NCI-H1092 treated with DMSO at 0.1 percent for 48 hours (cell line): ENCODE measurements around the gene ALDH4A1.

Experiments used
- DNase-seq: peaks from one replicate; lab custom pipeline; 2025; lab: John Stamatoyannopoulos, UW

ALDH4A1 gene

DNA sequence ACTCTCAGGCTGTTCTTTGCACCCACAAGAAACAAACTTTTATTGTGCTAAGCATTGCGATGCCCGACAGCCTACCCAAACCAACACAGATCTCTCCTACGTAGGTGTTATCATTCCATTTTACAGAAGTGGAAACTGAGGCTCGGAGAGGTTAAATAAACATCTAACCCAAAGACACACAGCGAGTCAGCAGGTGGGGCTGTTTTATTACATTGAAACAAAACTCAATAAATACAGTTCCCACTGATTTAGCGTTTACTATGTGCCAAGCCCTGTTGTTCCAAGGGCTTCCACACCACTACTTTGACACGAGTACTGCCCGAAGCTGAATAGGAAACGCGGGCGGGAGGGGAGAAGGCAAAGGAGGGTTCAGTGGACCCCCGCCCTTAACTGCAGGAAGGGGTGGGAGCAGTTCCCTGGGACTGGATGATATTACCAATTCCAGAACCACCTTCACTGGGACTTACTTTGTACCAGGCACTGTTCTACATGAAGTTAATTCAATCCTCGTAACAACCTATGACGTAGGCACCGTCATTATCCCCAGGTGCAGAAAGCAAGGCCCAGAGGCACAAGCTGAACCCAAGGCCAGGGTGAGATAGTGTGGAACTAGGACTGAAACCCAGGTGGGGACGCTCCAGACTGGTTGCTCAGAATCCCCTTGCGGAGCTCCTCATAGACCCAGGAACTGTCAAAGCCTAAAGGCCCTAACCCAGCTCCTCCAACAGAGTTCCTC is 19.3 kb upstream of the ALDH4A1 start:
- DNase-seq, result no peak

DNA sequence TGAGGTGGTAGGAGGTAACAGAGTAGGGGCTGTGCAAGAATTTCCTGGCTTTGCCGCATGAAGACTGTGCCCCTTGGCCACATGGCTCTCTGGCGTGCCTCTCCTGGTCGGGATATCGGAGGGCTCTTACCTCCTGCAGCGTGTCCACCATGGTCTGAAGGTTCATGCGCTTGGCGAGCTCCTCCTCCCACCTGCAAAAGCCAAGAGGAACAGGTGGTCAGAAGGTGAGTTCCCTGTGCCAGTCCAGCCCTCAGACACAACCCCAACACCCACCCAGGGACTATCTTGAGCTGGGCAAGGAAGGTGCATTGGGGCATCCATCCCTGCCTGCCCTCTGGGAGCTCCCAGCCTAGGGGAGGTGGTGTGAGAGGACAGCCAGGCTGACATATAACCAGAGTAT is 18.6 kb upstream of the ALDH4A1 start:
- no peak for DNase-seq

DNA sequence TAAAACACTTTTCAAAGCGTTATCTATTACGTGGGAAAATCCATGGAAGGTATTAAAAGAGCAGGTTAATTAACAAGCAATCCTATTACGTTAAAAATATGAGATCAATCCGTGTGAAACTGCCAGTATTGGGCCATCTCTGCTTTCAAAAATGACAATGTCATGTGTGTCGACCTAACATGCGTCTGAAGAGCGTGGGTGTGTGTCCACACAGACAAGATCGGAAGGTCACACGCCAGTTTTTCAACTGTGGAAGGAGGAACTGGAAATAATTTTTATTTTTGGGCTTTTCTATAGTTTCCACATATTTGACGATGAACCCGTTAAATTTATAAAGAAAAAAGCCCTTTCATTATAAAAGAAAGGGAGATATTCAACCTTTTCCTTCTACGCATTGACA is 17.6 kb upstream of the ALDH4A1 start:
- no peak for DNase-seq

DNA sequence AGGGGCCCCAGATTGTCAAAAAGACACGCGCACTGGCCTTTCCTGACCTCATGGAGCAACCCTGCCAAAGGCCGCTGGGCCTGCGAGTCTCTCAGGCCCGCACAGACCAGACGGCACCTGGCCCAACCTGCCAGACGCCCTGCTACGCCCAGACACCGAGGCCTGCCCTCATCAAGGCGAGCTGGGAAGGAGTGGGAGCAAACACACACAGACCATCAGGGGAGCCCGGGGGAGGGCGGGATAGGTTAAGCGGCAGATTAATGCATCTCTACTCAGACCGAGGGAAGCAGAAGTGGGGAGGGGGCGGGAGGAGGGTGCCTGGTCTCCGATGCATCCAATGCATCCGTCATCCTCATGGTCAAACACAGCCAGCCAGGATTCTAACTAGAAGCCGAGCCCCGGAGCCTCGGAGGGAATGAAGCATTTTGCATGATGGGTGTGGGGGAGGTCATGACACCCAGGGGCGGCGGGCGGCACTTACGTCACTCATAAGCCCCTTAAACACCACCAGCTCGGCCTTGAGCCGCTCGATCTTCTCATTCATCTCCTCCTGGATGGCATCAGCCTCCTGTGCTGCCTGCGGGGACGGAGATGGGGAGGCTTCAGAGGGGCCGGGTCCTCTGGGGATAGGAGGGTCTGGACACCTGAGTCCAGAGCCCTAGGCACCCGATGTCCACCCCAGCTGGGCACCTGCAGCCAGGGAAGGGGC is 17.0 kb upstream of the ALDH4A1 start:
- DNase-seq, result no peak

DNA sequence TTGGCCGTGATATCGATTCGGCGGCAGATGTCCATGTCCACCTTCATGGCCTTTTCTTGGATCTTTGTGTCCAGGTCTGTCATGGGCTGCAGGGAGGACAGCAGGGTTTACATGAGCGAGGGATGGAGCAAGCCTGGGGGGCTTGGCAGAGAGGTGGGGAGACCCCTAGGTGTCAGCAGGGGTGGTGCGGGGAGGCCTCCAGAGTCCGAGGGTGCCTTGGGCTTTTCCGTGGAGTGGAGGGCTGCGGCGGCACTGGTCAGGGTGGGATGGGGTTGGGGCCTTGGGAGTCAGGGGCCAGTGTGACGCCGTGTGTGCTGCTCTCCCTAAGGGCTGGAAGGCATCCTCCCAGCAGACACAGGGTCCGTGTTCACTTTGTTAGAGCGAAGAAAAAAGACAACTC is 16.1 kb upstream of the ALDH4A1 start:
- DNase-seq, result no peak

DNA sequence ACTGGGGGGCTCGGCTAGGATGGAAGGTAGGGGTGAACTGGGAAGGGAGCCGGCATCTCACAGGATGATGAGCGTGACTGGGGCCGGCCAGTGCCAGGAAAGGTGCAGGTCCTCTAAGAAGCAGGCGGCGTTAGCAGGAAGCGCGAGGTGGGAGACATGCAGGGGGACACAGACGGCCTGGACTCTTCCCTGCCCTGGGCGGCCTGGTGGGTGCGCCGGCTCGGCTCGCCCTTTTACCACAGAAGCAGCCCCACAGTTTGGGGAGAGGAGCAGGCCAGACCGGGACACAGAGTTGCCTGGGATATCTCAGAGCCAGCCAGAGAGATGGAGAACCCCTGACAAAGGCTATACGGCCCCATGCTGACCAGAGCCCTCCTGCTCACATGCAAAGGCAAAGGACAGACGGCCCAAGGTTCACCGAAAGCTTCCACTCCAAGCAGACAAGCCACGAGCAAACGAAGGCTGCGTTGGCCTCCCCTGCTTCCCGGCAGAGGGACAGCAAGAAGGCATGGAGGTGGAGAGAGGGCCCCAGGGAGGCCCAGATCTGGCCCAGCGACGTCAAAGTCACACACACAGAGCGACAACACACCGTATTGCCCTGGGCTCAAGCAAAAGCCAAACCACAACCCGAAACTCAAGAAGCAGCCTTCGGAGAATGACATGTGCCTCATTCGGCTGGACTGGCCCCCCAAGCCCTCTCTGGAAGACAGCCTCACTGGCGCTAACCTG is 14.9 kb upstream of the ALDH4A1 start:
- no peak for DNase-seq

DNA sequence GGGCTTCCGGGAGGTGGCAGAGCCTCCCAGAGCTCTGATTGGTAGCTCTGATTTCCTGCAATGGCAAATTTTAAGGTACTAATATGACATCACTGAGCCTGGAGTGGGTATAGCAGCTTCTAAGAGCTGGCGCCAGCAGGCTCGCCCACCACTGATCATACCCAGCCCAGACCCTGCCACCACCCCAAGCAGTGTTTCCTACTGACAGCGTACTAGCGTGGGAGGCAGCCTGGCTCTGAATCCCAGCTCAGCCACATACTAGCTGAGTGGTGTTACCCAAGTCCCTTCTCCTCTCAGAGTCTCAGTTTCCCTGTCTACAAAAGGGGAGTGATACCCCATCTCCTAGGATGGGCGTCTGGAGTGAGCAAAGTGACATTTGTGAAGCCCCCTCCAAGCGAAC is 13.0 kb upstream of the ALDH4A1 start:
- DNase-seq, result no peak

DNA sequence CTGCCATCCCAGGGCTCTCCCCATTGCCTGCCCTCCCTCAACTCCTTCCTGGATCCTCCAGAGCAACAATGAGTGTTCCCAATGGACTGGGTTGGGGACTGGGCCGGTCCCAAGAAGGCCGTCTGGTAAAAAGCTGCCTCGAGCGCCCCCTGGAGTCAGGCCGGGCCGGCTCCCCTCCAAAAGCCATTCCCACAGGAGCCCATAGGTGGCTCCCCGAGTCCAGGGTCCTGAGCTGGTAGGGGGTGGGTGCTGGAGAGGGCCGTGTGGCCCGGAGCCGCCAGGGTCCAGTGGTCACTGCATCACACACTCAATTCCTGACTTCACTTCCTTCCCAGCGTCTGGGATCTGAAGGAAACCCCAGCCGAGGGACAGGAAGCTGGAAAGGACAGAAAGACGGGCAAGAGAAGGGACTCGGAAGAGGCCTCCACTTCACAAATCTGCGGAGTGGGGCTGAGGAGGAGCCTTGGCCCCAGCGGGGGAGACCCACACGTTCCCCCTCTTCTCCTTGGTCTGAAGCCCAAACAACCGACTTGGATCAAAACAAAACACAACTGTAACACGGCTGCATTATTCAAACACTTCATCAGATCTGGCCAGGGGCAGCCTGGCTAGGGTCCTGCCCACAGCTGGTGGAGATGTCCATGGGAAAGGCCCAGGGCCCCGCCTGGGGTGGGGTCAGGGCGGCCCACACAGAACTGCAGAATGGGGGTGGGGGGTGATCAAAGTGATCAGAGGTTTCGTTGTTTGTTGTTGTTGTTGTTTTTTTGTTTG is 10.9 kb upstream of the ALDH4A1 start:
- DNase-seq, result peak; percentile 68

DNA sequence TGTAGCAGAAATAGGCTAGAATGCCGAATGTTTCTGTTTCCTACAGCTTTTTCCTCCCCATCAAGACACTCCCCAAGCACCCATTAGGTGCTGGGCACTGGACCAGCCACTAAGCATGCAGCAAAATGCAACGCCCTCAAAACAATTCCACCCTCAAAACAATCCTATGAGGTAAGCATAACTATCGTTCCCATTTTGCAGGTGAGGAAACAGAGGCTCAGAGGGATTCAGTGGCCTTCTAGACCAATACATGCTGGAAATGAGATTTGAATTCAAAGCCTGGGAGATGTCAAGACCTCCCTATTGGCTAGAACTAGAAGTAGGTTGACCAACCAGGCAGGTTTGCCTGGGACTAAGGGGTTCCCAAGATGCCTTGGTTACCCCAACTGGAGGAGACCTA is 10.2 kb upstream of the ALDH4A1 start:
- DNase-seq, result no peak

DNA sequence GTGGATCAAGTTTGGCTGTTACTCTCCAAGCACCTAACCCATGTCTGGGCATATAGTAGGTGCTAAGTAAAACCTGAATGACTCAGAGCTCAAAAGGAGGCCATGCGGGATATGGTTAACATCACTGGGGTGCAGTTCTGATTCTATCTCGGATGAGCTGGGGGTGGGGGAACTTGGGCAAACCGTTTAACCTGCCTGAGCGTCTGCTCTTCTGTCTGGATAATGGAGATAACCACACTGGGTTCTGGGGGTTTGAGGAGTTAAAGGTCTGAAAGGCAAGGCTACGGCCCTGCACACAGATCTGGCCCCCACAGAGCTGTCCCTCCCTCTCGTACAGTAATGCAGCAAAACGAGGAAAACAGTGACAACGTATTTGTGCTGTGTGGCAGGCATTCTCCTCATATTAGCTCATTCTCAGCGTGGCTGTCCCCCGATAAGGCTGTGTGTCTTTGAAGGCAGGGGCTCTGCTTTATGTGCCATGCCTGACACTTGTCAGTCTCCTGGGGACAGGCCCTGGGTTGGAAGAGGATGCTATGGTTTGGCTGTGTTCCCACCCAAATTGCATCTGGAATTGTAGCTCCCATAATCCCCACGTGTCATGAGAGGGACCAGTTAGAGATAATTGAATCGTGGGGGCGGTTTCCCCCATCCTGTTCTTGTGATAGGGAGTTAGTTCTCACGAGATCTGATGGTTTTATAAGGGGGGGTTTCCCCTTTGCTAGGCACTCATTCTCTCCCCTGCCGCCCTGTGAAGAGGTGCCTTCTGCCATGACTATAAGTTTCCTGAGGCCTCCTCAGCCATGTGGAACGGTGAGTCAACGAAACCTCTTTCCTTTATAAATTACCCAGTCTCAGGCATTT is 6.8 kb upstream of the ALDH4A1 start:
- no peak for DNase-seq

DNA sequence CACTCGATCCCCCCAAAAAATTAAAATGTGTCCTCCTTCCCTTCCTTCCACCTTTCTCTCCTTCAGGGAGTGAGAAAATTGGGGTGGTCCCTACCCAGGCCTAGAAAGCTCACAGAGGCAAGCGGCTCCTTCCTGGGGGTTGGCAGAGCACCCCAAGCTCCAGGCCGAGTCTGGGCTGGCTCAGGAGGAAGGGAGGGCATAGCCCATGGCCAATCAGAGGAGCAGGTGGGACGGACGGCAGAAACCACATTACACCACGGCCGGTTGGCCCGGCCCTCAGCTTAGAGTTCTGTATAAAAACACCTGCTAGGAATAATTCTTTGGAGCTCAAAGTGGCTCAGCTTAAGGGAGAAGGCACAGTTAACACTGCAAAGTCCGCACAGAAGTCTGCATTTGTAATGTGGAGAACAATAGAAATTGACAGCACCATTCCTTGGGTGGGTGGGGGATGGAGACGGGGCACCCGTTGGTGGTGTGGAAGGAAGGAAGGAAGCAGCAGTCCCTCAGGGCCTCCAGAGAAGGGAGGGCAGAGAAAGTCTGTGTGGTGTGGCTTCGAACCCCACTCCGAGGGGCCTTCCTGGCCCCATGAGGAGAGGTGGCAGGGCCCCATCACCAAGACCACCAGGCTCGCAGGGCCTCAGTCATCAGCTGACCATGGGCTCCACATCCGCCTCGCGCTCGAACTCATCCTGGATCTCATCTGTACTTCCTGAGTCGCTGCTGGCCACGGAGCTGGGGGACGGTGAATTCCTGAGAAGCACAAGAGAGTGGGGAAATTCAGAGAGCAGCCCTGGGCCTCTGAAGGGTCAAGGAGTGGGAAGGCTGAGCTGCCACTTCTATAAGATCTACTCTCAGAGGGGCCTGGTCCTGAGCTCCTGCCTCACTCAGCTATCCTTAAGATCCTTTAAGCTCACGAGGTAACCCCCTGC is 5.8 kb upstream of the ALDH4A1 start:
- no peak for DNase-seq

DNA sequence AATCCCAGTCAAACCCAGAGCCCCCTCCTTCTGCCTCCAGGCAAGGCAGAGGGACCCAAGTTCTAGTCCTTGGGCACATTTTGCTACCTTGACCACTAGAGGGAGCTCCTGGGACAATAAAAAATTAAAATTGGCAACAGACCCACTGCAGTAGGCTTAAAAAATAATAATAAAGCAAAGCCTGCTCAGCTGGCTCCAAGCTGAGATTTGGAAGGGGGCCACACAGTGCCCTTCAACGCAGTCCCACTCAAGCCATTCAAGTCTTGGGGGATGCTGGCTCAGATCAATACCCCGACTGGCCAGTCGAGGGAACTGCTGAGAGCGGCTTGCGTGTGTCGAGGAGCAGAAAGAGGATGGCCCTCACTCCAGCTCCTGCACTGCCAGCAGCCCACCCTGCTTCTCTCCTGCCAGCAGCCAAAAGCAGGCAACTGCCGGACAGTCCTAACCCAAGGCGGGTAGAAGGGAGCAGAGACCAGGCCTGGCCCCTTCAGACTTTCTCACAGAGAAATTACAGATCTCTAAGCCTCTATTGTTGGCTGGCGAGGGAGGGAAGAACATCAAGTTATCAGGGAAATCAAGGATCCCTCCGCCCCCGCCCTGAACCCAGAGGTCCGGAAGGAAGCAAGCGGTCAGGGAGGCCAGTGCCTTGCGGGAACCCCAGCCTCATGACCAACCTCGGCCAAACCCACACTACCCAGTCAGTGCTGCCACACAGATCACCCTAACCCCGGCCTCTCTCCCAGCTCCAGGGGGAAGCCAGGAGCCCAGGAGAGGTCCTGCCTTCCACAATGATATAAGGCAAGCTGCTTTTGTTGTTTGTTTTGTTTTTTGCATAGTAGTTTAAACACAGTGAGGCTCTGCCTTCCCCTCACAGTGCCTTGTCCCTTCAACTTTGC is 4.9 kb upstream of the ALDH4A1 start:
- DNase-seq, result peak; percentile 71

DNA sequence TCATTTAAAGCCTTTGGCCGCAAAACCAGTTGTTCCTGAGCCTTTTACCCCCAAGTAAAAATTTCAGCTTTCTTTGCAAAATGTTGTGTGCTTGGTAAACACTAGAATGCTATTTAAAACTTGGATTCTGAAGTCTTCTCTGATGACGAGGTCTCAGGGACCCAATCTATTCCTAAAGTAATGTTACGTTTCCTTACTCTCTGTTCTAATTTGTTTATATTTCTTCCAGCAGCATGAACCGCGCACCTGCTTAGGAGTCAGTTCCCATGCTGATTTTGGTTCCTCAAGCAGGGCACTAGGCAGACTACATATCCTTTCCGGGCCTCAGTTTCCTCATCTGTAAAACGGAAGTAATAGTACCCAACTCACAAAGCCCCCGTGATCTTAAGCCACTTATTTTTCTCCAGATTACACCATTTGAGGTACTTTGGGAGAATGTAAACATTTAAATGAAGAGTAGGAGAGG is 969 bp upstream of the ALDH4A1 start:
- DNase-seq, result no peak

DNA sequence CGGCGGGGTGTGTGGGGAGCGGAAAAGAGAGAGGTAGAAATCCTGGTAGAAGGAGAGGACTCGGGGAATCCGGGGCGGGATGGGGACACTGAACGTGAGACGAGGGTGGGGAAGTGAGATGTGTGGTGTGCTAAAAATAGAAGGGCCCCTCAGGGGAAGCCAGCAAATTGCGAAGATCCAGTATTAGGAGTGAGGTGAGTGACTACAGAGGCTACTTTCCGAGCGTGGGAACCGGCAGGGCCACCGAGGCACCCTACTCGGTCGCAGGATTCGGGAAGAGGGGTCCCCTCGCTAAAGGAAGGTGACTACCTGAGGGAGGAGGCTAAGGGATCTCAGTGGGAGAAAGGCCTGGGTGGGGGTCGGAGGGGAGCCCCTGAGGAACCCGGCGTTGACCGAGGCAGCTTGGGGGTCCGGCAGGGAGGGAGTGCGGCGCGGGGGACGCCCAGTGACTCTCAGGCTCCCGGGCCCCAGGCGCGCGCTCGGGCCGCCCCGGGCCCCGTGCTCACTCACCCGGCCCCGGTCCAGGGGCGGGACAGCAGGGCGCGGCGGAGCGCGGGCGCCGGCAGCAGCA is 318 bp downstream of the ALDH4A1 start:
- DNase-seq, result peak; percentile 76

DNA sequence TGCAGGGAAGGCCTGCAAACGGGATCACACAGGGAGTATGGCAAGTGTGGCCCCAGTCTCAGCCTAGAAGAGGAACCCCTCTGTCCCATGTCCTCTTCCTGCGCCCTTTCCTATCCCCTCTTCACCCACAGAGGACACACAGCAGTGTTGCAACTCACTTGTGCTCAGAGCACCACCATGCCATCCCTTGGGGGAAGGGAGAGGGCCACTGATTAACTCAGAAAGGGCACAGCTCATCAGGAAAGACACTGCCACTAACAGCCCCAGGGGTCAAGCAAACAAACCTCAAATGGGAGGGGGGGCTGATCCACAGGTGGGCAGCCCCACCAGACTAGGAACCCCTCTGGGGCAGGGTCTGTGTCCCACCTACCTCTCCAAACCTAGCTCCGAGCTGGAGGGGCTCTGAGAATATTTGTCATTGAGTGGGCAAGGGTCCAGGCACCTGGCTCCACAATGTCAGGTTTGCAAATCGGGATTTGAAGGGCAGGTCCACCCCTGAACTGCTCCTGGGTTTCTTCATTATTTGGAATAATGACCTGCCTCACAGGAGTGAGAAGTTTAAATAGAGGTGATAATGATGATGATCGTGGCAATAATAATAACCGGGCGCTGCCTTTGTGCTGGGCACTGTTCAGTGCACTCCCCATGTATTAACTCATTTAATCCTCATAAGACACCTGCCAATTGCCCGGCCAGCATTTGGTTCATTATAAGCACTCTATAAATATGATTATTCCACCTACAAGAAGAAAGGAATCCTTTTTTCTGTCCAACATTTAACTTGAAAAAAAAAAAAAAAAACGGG is 1.0 kb downstream of the ALDH4A1 start:
- peak; percentile 15 for DNase-seq

DNA sequence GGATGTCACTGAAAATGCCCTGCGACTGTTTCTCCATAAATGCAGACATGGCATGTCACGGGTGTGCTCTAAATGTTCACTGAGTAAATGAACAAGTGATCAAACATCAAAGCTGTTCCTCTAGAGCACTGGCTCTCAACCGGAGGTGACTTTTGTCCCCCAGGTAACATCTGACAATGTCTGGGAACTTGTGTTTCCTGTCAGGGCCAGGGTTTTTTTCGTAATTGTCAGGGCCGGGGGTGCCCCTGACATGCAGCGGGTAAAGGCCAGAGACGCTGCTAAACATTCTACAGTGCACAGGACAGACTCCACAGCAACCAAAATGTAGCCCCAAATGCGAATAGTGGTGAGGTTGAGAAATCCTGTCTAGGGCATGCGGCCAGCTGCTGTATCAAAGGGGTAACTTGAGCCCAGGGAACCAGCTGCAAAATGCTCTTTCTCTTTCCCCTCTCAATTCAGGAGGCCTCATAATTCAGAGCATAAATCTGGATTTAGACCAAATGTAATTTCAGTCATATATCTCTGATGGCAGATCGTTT is 2.0 kb downstream of the ALDH4A1 start:
- peak; percentile 89 for DNase-seq

DNA sequence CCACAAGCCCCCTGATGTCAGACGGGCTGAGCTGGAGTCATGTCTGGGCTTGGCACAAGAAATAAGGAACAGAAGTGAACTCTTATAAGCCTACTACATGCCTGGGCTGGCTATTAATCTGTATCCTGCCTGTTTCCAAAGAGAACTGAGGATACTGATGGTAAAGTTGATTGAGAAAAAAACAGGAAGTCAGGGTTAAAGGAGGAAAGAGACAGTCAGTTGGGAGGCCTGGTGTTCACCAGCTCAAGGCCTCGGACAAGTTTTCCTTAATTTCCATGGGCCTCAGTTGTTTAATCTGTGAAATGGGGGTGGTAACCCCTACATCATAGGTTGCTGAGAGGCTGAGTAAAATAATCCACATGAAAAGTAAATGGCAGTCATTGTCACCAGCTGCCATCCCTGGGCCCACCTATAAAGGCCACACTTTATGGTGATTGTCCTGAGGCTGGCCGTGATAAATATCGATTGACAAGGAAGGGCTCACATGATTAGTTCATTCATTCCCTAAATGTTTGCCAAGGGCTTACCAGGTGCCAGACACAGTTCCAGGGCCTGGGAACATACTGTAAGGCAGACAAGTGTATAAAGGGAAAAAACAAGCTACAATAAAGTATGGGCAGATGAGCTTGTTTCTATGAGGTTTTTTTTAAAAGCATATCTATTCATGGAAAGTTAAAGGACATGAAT is 2.8 kb downstream of the ALDH4A1 start:
- DNase-seq, result peak; percentile 30
